Lower leg skin (tissue), 4 donors: Measurements from ENCODE around the gene ZNF618. TPM values are rescaled to one million over a fixed set of nuclear protein-coding genes. Genes with fewer than 3 reads are reported as not detected.

Source experiments
- DNase-seq, 2 donors: peaks; one replicate each; pipeline ENCODE4 v3.0.0-alpha.2; 2019; ENCODE audit warnings: low spot score in 2 of 2
- H3K4me3 ChIP-seq: fragments of 200-600 bp; sonication (generic); 2 replicates; pipeline ENCODE4 v1.5.1; 2017; ENCODE audit warnings: mild to moderate bottlenecking, low read depth; ENCODE audit not compliant: poor library complexity, severe bottlenecking
- POLR2A ChIP-seq, 2 donors: fragments of 450-650 bp; IDR thresholded peaks; one replicate each; pipeline ENCODE4 v1.6.1; 2016 to 2017; ENCODE audit warnings: antibody characterized with exemption in 2 of 2, mild to moderate bottlenecking in 1 of 2, moderate library complexity in 1 of 2
- WGBS, 2 donors: methylation state at CpG; one replicate each; pipeline ENCODE4 v1.1.5; 2018; 5-methylcytosine and 5-hydroxymethylcytosine counted together
- intact Hi-C: fragments of 100-400 bp; cut with DNase I; formaldehyde crosslinking; loops from one replicate; pipeline ENCODE4 v1.15.0; 2023; ENCODE audit warnings: low total_unique reads
- total RNA-seq, 4 donors: library from RNA; depleted of rRNA; stranded (reverse); fragments of >200 nt; gene quantifications; one replicate each; pipeline ENCODE4 v1.1.0, GENCODE V29; 2016
- TF ChIP-seq, protein P1 (sequence below), 3 donors: fragments of 450-650 bp; IDR thresholded peaks; one replicate each; pipeline ENCODE4 v1.5.1; 2016; ENCODE audit warnings: antibody characterized with exemption in 3 of 3, mild to moderate bottlenecking in 3 of 3, moderate library complexity in 2 of 3

ZNF618 gene
- total RNA-seq, 4 donors from 2014 or later: 1.1 to 4.1 (median 2.5) TPM

DNA sequence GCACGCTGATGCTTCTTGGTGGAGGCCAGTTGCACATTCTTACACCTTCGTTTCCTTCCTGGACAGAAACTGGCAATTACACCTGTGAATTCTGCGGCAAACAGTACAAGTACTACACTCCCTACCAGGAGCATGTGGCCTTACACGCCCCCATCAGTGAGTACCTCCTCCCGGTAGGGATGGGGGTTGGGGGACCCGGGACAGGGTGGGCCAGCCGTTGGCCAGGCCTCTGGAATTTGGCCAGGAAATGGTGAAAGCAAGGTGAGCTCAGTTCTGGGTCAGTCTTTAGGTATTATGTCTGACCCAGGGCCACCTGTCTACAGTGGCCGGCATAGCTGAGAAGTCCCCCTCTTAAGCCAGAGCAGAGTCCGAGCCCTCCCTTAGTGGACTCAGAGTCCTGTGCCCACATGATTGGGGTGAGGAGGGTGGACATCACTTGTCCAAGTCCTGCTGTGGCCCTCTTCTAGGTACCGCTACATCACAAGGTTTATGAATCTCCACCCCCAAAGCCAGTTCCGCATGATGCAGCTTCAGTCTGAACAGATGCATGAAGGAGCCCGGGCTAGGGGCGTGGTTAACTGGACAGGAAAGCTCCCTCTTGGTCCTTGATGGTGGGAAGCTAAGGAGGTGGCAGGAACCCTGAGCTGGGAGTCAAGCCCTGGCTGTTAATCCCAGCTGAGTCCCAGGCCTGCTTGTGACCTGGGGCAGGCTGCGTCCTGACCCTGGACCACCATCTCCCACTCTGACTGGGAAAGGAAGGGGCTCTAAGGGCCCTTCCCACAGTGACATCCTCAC is 140.7 kb downstream of the ZNF618 start:
- intact Hi-C loops: no loop called here
- DNase-seq: peak; percentile 11 to 48
- H3K4me3 ChIP-seq: no peak overlapping the region
- no peak for TF ChIP-seq POLR2A (IDR thresholded peaks at IDR 0.05)
- TF ChIP-seq, protein P1, sequence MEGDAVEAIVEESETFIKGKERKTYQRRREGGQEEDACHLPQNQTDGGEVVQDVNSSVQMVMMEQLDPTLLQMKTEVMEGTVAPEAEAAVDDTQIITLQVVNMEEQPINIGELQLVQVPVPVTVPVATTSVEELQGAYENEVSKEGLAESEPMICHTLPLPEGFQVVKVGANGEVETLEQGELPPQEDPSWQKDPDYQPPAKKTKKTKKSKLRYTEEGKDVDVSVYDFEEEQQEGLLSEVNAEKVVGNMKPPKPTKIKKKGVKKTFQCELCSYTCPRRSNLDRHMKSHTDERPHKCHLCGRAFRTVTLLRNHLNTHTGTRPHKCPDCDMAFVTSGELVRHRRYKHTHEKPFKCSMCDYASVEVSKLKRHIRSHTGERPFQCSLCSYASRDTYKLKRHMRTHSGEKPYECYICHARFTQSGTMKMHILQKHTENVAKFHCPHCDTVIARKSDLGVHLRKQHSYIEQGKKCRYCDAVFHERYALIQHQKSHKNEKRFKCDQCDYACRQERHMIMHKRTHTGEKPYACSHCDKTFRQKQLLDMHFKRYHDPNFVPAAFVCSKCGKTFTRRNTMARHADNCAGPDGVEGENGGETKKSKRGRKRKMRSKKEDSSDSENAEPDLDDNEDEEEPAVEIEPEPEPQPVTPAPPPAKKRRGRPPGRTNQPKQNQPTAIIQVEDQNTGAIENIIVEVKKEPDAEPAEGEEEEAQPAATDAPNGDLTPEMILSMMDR (IDR thresholded peaks at IDR 0.05): no peak
- WGBS, 2 donors: 92 to 93% methylated on average over 14 of the region's 14 CpGs

DNA sequence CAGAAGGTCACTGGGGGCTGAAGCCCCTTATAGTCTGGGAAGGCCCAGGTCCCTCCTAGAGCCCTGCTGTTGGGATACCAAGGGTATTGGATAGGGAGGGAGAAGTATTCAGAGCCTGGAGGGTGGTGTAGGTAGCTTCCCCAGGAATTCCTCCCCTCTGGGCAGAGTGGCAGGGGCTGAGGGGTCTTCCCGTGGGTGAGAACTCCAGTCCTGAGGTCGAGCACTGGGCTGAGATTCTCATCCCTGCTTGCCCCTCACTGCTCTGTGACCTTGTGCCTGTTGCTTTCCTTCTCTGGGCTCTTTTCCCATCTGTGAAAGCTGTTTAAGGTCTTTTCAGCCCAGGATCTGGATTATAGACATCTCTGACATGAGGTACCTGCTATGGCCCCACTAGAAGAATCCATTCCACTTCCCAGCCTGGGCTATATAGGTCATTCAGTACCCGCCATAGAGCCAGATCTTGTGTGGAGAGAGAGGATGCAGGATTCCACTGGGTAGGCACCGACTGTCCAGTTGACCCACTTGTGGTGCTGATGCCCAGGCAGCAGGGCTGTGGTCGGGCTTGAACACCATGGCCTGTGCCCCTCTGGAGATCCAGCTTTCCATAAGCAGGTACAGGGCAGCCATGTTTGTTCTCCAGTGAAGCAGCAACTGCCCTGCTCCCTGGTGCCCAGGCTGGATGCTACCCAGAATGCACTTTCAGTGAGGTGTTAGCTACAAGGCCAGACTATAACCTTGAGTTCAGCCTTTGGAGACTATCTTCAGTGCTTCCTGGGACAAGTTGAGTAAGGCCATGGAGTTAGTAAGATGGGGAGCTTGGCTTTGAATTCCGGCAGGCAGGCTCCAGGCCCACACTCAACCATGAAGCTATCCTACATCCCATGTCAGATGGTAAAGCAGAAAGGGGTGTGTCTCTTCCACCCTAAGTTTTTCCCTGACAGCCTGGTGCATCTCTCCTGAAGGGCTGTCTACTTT is 141.9 kb downstream of the ZNF618 start:
- no peak for TF ChIP-seq POLR2A (IDR thresholded peaks at IDR 0.05)
- TF ChIP-seq, protein P1 (IDR thresholded peaks at IDR 0.05): no peak
- peak; percentile 1 to 68 for DNase-seq
- intact Hi-C loops: no loop called here
- H3K4me3 ChIP-seq: no peak overlapping the region
- 92 to 98% methylated on average over 6 of the region's 6 CpGs for WGBS, 2 donors

DNA sequence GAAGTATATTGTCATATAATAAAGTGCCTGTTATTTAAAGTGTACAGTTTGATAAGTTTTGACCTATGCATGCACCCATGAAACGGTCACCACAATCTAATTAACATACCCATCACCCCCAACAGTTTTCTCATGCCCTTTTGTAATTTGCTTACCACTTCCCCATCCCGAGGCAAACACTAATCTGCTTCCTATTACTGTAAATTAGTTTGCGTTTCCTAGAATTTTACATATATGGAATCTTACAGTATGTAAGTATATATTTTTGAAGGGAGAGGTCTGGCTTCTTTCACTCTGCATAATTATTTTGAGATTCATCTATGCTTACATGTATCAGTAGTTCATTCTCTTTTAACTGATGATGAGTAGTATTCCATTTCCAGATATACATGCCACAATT is 145.5 kb downstream of the ZNF618 start:
- no peak overlapping the region for H3K4me3 ChIP-seq
- DNase-seq: no peak
- 89 to 94% methylated on average over 3 of the region's 3 CpGs for WGBS, 2 donors
- intact Hi-C loops: no loop called here
- TF ChIP-seq, protein P1 (IDR thresholded peaks at IDR 0.05): no peak
- TF ChIP-seq POLR2A (IDR thresholded peaks at IDR 0.05): no peak

DNA sequence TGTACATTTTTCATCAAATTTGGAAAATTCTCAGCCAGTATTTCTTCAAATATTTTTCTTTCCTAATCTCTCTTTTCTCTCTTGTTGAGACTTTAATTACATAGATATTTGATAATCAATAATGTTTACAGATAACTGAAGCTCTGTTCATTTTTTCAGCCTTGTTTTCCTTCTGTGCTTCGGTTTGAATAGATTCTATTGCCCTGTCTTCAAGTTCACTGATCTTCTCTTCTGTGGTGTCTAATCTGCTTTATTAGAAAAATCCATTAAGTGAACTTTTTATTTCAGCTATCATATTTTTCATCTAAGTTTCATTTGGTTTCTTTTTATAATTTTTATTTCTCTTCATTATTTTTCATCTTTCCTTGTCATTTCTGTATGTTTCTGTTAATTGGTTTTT is 147.9 kb downstream of the ZNF618 start:
- H3K4me3 ChIP-seq: no peak overlapping the region
- intact Hi-C loops: no loop called here
- WGBS, 2 donors: 100% methylated on average over 1 of the region's 1 CpG
- no peak for DNase-seq
- TF ChIP-seq, protein P1 (IDR thresholded peaks at IDR 0.05): no peak
- no peak for TF ChIP-seq POLR2A (IDR thresholded peaks at IDR 0.05)

DNA sequence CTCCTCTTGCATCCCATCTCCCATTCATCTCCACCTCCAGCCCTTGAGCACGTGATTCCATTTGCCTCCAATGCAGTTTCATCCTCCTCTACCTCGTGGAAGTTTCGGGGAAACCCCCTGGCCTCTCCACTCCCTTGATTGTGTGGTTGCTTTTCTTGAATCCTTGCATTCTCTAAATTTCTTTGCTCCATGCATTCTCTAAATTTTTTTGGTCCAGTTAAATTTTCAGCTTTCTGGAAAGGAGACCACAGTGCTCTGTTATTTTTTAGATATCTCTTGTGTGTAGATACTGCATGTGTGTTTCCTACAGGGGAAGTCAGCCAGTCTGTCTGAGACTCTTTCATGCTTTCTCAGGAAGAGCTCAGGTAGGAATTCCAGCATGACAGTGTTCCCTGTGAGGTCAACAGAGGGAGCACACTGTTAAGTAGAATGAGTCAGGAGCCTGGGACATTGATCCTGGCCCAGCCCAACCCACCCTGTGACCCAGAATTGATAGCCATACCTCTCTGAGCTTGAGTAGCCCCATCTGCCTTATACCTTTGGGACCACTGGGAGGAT is 149.2 kb downstream of the ZNF618 start:
- TF ChIP-seq, protein P1 (IDR thresholded peaks at IDR 0.05): no peak
- TF ChIP-seq POLR2A (IDR thresholded peaks at IDR 0.05): no peak
- intact Hi-C loops: no loop called here
- no peak overlapping the region for H3K4me3 ChIP-seq
- peak in 1 of 2 donors; percentile 9 for DNase-seq
- 93 to 95% methylated on average over 3 of the region's 3 CpGs for WGBS, 2 donors
